GM19043 (cell line): ENCODE data around the gene CTSH.
"Not testable (repeated sequence)": the region's sequence is repeated elsewhere in the genome, so short reads cannot be mapped to it uniquely, and the experiment has no call there.

ENCODE experiments used
- ATAC-seq: cut with Tn5 transposase; IDR thresholded peaks from one replicate; pipeline ENCODE4 v1.9.1; 2021; ENCODE audit warnings: low read depth; ENCODE audit not compliant: unreplicated experiment

Gene CTSH

DNA sequence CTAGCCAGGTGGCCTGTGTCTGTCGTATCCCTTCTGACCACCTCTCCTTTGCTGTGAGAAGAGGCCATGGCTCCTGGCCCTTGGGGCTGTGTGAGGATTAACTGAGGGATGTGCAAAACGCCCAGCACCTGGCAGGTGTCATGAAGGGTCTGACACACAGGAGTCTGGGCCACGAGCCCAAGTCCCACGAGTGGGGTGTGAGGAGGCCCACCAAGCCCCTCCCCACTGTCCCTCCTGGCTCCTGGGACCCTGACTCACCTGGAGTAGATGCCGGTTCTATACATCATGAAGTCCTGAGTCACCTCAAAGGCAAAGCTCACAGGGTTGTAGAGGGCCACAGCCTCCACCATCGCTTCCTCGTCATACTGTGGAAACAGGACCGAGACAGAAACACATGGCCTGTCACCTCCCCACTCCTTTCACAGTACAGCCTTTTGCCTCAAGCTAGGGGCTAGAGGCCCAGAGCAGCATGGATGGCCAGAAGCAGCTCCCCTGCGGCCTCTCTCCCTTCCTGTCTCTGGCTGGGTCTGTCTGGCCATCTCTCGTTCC is 19.7 kb downstream of the CTSH start:
- ATAC-seq, result no peak

DNA sequence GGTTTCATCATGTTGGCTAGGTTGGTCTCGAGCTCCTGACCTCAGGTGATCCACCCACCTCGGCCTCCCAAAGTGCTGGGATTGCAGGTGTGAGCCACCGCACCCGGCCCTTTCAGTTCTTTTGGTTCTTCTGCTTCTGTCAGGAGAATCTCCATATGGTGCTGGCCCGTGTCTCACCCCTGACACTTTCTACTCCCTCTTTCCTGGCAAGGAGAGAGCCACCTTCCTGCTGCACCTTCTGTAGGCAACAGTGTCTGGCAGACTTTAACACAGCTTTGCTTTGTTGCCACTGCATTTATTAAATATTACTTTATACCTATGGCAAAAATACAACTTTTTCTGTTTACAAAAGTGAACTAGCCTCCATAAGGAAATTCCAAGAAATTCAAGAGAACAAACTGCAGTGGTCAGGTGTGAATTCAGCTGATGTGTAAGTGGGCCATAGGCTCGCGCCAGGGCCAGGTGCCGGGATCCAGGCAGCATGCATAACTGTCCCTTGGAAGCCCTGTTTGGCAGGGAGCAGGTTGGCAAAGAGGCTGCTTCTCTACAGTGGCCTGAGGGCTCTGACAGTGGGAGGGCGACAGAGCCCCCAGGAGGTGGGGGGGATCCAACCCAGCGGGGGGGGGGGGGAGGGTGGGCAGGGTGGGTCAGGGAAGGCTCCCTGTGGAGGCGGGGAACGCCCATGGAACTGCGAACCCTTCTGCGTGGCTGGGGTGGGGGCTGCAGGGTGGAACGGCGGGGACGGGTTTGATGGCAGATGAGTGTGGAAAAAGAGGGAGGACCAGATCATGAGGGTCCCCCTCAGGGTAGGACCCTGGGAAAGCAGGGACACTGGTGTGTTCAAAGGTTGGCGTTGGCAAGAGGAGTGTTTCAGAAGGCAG is 21.1 kb downstream of the CTSH start:
- no peak for ATAC-seq

DNA sequence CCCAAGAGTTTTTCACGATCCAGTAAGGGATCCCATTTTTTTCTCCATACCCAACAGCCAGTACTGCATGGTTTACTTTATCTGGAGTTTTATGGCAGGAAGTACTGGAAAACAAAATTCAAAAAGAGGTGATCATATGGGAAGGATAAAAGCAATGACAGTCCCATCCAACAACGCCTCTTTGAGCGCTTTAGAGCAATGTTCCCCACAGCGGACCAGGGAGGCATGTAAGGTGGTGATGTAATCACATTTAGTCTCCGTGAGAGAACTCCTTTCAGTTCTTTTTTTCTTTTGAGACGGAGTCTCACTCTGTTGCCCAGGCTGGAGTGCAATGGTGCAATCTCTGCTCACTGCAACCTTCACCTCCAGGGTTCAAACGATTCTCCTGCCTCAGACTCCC is 21.8 kb downstream of the CTSH start:
- ATAC-seq, result no peak

DNA sequence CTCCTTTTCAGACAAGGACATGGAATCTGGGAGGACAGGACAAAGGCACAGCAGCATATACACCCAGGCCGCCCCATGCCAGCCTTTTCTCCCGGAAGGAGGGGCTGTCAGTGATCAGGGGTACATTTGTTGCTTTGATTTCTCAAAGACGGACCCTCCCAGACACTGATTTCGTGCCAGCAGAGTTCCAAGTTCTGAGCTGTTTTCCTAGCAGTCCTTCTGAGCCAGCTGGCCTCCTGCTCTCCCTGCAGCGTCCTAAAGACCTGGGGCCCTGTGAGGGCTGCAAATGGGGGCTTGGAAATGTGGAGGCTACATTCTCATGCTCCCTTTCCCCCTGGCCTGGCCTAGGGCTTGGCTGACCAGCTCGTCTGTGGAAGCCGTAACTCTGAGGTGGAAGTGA is 22.3 kb downstream of the CTSH start:
- no peak for ATAC-seq

DNA sequence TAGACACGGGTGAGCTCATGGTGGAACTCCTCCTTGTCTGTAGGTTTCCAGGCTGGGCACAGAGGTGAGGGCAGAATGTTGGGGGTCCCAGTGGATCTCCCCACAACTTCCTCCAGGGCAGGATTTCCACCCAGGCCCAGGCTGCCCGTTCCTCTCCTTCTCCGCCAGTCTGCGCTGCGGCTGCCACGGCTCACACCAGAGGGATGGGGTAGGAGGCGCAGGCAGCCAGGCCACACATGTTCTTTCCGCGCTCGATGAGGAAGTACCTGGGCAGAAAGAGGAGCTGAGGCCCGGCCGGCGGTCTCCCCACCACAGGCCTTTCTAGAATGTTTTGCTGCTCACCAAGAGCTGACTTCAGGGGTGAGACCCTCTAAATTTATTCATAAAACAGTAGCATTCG is 22.9 kb downstream of the CTSH start:
- no peak for ATAC-seq

DNA sequence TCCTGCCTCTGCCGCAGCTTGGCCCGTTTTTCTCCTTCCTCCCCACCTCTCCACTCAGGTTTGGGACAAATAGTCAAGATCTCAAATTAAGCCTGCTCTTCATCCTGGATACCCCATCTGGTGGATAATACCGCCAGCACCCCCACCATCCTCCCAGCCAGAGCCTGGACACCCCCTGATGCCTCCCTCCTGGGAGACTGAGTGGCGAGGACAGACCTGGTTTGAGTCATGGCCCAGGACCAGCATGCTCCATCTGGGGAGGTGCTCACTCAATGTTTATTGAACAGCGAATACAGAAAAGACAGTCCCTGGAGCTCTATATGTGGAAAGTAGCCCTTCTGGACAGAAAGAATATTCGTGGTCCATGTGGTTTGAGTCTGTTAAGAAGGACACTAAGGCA is 23.3 kb downstream of the CTSH start:
- ATAC-seq, result no peak

DNA sequence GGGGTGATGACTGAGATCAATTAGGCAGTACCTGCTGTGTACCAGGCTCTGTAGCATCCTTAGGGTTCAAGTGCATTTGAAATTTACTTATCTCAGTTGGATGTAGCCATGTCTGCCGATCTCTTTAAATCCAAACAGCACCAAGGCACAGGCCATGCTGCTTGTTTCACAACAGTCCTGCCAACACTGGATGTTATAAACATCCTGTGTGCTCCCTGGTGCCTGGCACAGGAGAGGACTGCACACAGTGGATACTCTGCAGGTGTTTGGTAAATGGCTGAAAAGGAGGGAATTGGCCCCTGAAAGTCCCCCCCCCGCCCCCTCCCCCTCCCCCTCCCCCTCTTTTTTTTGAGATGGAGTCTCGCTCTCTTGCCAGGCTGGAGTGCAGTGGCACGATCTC is 27.0 kb downstream of the CTSH start:
- ATAC-seq, result no peak

DNA sequence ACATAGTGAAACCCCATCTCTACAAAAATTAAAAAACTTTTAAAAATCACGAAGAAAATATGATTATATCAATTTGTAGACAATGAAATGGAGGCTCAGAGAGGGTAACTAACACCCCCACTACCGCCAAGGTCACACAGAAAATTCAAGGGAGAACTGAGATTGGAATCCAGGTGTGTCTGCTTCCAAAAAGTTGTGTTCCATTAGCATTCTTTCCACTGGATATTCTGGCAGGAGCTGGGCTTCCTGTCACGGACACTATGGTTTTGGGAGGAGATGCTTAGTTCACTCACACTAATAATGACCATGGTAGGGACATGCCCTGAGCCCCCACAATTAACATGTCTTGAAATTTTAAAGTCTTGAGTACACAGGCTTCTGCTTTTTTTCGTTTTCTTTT is 28.8 kb downstream of the CTSH start:
- no peak for ATAC-seq

DNA sequence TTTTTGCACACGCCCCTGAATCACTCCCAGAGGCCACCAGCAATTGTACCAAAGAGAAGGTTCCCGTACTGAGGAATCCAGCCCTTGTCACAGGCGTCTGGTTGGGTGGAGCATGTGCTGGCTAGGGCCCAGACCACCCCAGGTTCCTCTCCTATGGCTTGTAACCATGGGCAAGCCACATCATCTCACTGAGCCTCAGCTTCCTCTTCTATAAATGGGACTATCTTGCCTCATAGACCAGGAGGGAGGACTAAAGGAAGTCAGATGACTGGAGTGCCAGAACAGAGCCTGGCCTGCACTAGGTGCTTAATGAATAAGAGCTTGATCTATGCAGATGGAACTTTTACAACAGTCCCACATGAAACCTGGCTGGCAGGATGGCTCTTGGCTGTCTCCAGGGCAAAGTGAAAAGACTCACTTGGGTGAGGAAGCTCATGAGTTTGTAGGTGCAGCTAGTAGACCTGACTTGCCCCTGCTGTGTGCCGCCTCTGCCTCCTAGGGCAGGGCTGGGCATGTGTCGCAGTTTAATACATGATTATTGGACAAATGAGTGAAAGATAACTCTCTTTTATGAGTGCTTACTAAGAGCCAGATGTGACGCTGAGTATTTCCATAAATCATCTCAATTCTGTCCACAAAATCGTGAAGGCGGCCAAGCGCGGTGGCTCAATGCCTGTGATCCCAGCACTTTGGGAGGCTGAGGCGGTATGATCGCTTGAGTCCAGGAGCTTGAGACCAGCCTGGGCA is 29.3 kb downstream of the CTSH start:
- no peak for ATAC-seq

DNA sequence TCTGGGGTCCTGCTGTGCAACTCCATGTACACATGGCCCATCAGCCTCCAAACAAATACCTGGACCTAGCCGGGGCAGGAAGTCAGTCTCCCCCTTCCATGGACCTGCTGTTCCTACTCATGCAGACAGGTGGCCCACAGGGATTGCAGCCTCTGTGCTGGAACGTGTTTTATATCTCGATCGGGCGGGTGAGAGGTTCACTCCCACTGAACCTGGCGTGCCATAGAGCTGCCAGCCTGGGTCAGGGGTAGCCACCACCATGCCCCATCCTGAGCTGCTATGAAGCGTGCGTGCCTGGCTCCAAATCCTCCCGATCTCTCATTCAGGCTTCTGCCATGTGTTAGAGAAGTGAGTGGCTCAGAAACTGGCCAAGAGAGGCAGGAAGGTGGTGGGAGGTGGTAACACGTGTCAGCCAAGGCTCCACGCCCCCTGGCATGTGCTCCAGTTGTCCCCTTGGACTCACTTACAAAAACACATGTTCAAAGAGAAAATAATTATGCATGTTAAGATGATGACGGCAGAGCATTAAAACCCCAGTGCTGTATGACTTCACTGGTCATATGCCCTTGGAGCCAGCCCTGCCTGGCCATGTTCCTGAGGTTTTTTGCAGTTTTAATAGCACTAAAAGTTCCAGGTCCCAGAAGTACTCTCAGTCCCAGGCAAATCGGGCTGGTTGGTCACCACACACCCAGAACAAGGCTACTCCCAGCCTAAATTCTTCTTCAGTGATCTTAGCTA is 30.6 kb downstream of the CTSH start:
- no peak for ATAC-seq

DNA sequence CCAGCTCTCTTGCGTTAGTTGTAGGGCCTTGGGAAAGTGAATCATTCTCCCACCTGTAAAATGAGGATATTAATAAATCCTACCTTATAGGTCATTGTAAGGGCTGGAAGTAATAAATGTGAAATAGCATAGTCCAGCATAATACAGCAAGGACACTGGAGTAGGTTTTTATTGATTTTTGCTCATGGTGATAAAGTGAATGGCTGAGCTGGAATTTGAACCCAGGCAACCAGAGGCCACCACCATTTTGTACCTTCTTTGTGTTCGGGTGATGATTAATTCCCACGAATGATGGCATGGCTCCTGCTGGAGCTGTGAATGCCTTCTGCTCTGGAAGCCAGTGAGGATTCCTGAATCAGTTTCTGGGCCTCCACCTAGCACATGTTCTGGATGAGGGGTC is 31.8 kb downstream of the CTSH start:
- ATAC-seq, result no peak

DNA sequence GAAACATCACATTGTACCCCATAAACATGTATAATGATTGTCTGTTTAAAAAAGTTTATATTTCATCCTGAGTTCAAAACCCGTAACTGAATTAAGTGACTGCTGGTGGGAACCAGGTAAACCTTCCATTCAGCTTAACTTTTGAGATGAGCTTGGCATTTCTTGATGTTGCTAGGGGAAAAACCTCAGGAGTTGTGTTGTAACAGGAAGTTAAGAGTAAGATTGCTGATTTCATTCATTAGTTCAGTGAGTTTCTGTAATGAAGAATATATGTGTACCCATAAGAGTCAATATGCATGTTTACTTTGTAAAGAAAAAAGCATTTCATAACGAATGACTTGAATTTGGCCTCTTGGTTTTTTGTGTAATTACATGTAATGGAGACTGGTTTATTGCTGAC is 32.5 kb downstream of the CTSH start:
- no peak for ATAC-seq

DNA sequence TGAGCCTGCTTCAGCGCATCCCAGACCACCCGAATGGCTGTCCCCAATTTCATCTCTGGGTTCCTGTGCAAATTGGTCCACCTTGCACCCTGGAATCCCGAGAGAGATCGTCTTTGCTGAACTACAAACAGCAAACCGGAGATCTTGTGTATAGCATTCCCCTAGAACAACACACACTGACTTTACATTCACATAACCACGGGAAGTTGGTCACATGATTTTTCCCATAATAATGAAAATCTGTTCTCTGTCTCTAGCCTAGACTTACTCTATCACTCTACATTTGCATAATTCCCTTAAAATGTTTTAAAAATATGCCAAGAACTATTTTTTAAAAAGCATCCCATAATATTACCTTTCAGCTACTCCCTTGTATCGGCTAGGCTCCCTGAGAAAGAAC is 34.6 kb downstream of the CTSH start:
- ATAC-seq, result no peak

DNA sequence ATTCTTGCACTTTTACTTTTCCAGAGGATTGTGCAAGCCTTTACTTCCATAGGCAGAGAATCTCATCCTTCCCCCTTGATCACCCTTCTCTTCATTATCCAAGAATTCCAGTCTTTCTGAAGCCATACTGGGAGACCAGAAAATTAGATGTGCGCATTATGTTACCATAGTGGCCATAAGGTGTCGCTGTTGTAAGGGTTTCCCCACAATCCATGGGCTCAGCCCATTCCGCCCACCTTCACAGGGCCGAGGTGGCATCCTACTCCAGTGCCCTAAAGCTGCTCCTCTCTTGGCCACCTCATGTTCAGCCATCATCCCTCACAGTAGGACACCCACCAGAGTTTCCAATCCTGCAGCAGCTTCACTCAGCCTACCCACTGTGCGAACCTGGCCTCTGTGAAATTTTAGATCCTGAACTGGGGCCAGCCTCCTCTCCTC is 35.0 kb downstream of the CTSH start:
- ATAC-seq, result no peak

DNA sequence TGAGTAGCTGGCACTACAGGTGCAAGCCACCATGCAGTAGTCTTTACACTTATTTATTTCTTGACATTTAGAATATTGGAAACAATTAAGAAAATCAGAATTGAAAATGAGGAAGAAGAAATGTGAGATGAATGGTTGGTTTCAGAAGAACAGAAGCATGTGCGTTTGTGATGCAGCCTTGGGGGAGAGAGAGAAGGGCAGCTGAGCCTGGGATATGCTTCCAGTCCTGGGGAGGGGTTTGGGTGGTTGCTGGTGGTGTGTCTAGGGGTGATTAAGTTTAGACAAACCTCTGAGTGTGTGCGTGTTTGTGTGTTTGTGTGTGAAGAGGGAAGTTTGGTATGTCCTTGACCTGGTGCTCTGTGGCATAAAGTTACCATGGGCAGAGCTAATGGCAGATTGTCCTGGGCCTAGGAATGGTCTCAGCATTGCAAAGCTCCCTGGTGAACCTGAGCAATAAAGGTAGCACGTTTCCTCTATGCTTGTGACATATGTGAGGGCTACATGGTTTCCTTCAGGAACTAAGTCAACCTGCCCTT is 35.6 kb downstream of the CTSH start:
- no peak for ATAC-seq

DNA sequence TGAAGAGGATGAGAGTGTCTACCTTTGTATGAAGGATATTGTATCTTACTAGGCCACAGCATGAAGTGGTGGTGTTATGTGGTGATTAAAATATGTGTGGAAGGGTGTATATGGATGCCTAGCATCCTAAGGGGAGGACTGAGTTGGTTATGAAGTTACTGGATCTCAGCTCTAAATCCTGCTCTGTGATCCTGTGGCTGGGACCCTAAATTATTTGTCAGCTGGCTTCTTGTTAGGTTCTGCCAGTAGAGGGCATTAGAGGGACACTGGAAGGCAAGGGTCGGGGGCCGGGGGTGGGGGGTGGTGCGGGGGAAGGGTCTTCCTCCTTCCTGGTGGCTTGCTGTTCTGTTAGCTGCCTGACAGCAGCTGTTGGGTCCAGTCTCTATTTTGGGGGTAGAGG is 37.3 kb downstream of the CTSH start:
- no peak for ATAC-seq

DNA sequence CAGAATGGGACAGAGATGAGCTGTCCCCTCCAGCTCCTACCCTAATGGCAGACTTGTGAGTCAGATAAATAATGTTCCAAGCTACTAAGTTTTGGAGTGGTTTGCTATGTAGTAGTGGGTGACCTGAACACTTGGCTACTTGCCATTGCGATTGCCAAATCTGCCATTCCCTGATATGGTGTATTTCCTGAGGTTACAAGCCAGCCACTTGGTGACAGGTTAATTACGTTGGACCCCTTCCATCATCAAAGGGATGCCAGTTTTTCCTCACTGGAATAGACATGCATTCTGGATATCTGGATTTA is 38.6 kb downstream of the CTSH start:
- no peak for ATAC-seq

DNA sequence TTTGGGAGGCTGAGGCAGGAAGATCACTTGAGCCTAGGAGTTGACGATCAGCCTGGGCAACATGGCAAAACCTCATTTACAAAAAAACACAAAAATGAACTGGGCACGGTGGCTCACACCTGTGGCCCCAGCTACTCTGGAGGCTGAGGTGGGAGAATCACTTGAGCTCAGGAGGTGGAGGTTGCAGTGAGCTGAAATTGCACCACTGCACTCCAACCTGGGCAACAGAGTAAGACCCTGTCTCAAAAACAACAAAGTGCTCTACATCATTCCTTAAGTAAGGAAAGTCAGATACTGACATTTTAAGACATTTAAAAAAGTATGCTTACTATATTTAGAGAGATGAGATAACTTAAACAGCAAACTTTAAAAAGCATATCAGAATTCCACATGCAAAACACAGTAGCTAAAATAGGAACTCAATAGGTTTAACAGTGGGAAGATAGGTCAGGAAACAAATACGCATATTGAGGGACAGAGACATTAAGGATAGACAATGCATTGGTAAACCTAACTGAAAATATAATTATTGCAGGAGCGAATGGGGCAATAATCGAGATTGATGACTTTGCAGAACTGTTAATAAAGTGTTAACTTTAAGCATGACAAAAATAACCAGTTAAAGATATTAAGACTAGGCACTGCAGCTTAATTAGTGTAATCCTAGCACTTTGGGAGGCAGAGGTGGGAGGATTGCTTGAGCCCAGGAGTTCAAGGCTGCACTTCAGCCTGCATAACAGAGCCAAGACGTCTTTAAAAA is 40.1 kb downstream of the CTSH start:
- ATAC-seq, result no peak

DNA sequence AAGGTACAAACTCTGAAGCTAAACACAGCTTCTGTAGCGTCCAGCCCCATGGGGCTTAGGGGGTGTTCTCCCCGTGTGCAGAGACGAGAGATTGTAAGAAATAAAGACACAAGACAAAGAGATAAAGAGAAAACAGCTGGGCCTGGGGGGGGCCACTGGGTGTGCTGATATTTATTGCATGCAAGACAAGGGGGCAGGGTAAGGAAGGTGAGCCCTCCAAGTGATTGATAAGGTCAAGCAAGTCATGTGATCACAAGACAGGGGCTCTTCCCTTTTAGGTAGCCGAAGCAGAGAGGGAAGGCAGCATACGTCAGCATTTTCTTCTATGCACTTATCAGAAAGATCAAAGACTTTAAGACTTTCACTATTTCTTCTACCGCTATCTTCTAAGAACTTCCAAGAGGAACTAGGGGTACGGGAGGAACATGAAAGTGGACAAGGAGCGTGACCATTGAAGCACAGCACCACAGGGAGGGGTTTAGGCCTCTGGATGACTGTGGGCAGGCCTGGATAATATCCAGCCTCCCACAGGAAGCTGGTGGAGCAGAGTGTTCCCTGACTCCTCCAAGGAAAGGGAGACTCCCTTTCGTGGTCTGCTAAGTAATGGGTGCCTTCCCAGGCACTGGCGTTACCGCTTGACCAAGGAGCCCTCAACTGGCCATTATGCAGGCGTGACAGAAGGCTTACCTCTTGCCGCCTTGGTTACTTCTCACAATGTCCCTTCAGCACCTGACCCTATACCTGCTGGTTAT is 42.4 kb downstream of the CTSH start:
- ATAC-seq, result not testable (repeated sequence)
